ENCODE results near the gene HNRNPR.

- TF ChIP-seq POLR2A (IDR thresholded peaks at IDR 0.05; ENCODE audit: low read depth, low read length) (no peak), POLR2AphosphoS5 (IDR thresholded peaks at IDR 0.05; ENCODE audit: low read depth, low read length) (no peak), TAF1 (IDR thresholded peaks at IDR 0.05; ENCODE audit: low read depth, low read length) (no peak), PAX5 (IDR thresholded peaks at IDR 0.05; ENCODE audit: insufficient read depth, low read length, severe bottlenecking) (no peak), SPI1 (IDR thresholded peaks at IDR 0.05; ENCODE audit: low read depth, low read length) (no peak), POU2F2 (IDR thresholded peaks at IDR 0.05; ENCODE audit: low read depth, low read length) (no peak)
These were observed 53.1 kb downstream of the HNRNPR start for GRCh38 chr1:23290836-23291565.

All from GM12891 (cell line).